Endothelial cell of hepatic sinusoid (primary cell): ENCODE measurements around the gene STK32C.
"Not testable (repeated sequence)": the region's sequence is repeated elsewhere in the genome, so short reads cannot be mapped to it uniquely, and the experiment has no call there.

ENCODE experiments used
- in situ Hi-C: cut with HindIII; loops from 2 replicates; pipeline ENCODE4 v1.10.0; 2017; ENCODE audit warnings: low sequenced_read_pairs

The STK32C gene

DNA sequence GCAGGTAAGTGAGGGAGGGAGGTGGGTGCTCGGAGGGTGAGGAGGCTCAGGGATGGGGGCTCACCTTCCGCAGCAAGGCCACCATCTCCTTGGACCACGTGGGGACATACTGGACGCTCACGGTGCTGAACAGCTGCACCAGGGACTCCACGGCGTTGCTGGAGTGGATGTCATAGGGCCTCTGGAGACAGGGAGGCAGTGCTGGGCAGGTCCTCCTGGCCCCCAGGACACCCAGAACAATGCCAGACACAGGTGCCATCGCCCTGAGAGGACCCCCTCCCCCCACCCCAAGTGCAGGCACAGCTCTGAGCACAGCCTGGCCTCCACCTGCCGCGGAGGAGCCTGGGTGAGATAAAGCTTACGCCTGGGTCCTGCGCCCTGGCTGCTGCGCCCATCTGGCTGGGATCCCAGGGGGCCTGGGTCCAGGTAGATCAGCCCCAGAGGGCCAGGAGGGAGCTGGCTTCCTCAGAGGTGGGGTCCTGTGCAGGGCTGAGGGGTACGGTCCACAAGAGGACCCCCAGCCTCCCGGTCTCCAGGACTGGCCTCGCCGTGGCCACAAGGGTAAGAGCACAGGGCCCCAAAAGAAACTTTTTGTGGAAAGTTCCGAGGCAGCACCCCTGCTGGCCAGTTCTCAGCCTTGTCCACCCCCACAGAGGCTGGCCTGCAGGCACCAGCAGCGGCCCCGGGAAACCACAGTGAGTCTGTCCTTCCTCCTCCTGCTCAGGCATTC, 83.2 kb downstream of the STK32C start:
- in situ Hi-C loops: no loop called here

GRCh38 chr10:132223611-132224342, 84.0 kb downstream of the STK32C start:
- in situ Hi-C loops: no loop called here

DNA sequence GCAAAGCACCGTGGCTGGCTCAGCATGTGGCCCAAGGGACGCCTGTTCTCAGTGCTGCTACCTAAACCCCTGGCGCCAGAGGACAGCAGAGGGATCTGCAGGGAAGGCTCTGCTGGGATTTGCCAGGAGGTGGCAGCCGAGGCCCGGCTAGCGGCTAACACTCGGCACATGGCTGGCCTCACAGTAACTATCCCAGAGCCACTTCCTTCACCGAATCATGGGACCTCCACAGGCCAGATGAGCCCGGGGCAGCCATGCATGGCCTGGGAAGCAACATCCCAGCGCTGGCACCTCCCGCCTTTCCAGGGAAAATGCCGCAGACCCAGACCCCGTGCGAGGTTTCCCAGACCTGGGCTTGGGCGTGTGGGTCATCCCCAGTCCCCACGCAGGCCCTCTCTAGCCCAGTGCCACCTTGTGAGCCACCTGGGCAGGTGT, 84.6 kb downstream of the STK32C start:
- in situ Hi-C loops: no loop called here

- in situ Hi-C loops: no loop called here
These were observed 85.0 kb downstream of the STK32C start for GRCh38 chr10:132222726-132223125.

GRCh38 chr10:132220996-132221395, 86.8 kb downstream of the STK32C start:
- in situ Hi-C loops: not testable (repeated sequence)

GRCh38 chr10:132220061-132220460, 87.7 kb downstream of the STK32C start:
- in situ Hi-C loops: no loop called here

- in situ Hi-C loops: no loop called here
These were observed 88.3 kb downstream of the STK32C start for GRCh38 chr10:132219486-132219885.

DNA sequence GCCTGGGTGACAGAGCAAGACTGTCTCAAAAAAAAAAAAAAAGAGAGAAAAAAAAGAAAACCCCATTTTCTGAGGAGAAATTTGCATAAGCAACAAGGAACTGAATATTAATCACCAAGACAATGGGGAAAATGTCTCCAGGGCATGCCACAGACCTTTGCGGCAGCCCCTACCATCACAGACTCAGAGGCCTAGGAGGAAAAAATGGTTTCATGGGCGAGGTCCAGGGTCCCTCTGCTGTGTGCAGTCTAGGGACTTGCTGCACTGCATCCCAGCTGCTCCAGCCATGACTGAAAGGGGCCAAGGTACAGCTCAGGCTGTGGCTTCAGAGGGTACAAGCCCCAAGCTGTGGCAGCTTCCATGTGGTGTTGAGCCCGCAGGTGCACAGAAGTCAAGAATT, 91.3 kb downstream of the STK32C start:
- in situ Hi-C loops: not testable (repeated sequence)

DNA sequence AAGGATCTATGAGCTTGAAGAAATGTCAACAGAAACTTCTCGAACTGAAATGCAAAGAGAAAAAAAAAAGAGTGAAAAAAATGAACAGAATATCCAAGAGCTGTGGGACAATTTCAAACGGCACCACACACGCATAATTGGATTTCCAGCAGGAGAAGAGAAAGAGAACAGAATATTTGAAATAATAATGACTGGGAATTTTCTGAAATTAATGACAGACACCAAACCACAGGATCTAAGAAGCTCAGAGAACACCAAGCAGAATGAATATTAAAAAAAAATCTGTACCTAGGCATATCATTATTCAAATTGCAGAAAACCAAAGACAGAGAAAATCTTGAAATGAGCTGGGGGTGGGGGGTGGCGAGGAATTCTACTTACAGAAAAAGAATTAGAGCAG, 93.8 kb downstream of the STK32C start:
- in situ Hi-C loops: no loop called here

GRCh38 chr10:132212816-132213215, 94.9 kb downstream of the STK32C start:
- in situ Hi-C loops: no loop called here

- in situ Hi-C loops: no loop called here
These were observed 96.5 kb downstream of the STK32C start for GRCh38 chr10:132211246-132211645.

DNA sequence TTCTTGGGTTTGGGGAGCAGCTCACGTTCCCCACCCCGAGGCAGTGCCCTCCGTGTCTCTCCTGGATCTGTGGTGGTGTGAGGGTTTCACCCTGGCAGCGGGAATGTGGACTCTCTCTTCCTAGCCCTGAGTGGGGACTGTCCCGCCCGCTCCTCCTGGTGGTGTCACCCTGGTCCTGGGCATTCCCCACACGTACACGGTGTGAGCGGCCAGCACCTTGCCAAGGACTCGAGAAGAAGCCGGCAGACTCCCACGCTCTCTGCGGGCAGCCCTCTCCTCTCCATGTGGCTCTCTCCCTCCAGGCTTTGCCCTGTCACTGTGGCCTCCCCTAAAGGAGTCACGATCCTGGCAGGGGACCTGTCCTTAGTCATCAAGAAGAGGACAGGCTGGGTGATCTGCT, 97.0 kb downstream of the STK32C start:
- in situ Hi-C loops: no loop called here

GRCh38 chr10:132209978-132210530, 97.7 kb downstream of the STK32C start:
- in situ Hi-C loops: loop anchor here (10.0 kb wide), 1 partner anchor 135 kb away; no protein-coding TSS in a partner anchor

DNA sequence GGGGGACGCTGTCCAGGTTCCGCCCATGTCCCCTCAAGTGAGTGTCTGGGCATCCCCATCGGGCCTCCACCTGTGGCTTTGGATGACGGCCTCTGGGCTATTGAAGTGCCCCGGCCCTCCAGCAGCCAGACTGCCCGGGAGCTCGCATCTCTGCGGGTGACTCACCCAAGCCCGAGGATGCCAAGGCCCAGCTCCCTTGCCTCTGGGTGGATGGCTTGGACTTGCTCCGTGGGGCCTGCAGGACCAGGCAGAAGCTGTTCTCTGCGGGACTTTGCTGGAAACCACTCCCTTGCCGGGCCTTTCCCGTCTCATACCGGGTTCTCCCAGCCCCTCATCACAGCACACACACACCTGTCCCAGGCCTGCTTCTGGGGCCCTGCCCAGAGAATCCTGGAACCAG, 98.6 kb downstream of the STK32C start:
- in situ Hi-C loops: loop anchor here (10.0 kb wide), 1 partner anchor 136 kb away; no protein-coding TSS in a partner anchor

GRCh38 chr10:132208462-132209050, 99.2 kb downstream of the STK32C start:
- in situ Hi-C loops: loop anchor here (10.0 kb wide), 1 partner anchor 136 kb away; no protein-coding TSS in a partner anchor

GRCh38 chr10:132207536-132208461, 100.0 kb downstream of the STK32C start:
- in situ Hi-C loops: loop anchor here (10.0 kb wide), 1 partner anchor 137 kb away; no protein-coding TSS in a partner anchor

GRCh38 chr10:132206806-132207535, 100.8 kb downstream of the STK32C start:
- in situ Hi-C loops: loop anchor here (10.0 kb wide), 1 partner anchor 138 kb away; no protein-coding TSS in a partner anchor

DNA sequence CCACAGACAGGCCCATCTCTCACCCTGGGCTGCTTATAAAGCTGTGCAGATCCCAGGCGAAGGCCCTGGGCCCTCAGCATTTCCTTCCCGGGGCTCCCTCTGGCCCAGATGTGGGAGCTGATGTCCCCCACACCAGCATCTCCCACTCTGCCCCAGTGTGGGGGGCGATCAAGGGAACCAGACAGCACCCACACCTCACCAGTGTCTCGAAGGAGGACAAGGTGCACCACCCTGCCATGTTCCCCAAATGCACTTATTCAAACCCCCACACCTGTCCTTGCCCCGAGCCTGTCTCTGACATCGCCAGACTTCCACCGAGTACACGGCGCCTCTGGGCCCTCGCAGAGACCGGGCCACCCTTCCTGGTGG, 101.4 kb downstream of the STK32C start:
- in situ Hi-C loops: loop anchor here (10.0 kb wide), 1 partner anchor 138 kb away; no protein-coding TSS in a partner anchor

GRCh38 chr10:132205650-132206376, 101.9 kb downstream of the STK32C start:
- in situ Hi-C loops: loop anchor here (10.0 kb wide), 1 partner anchor 139 kb away; no protein-coding TSS in a partner anchor
